Non-pigmented ciliary epithelial cell (primary cell): Measurements from ENCODE around the gene STAG1.
"Not testable (repeated sequence)": the region's sequence is repeated elsewhere in the genome, so short reads cannot be mapped to it uniquely, and the experiment has no call there.

Experiments
- DNase-seq: peaks from one replicate; pipeline ENCODE4 v3.0.0-alpha.2; 2010; ENCODE audit warnings: low read depth

STAG1 gene

DNA sequence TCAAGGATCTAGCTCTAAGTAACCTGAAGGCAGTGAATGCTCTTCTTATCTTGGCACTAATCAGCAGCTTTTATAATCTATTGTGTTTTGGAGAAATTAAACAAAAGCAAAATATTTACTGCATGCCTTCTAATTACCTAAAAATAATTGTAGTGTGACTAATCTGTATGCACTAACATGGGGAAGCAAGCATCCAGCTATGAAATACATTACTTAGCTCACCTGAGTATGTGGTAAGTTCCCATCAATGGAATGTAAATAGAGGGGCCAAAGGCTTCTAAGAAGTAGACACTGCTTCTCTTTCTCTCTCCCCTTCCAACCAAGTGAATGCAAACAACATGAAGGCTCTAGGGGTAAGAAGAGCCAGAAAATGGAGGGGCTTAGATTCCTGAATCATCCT, 165.6 kb downstream of the STAG1 start:
- DNase-seq = no peak

GRCh38 chr3:136584728-136585127, 167.4 kb downstream of the STAG1 start:
- DNase-seq = no peak

DNA sequence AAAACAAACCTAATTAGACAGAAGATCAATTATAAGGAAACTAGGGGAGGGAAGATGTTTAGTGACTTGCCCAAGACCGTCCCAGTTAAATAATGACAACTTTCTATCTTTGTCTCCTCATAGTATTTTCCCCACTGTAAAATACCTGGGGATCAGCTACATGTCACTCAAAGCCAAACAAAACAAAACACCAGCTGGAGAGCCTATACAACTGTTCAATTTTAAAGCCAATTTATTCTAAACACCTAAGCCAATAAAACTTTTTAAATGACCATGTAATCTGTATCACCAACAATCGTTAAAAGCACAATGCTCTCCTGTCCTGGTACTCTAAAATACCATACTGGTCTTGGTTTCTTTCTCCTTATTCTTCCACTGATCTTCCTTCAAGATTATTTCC, 168.4 kb downstream of the STAG1 start:
- DNase-seq = no peak

DNA sequence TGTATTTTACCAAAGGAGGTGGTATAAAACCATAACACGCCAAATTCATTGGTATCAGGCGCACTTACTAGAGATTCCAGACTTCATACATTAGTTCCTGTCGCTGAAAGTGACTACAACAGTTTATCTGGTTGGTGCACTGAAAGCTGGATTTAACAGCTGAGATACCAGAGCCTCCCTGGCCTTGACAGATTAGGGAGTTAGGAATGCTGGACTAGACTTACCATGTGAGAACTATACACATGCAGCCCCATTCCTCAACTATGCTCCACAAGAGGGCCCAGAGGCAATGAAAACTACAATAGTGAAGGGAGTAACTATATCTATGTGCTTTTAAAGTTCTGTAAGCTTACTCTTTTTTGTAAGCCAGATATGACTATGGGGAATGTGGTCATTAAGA, 174.4 kb downstream of the STAG1 start:
- no peak for DNase-seq

DNA sequence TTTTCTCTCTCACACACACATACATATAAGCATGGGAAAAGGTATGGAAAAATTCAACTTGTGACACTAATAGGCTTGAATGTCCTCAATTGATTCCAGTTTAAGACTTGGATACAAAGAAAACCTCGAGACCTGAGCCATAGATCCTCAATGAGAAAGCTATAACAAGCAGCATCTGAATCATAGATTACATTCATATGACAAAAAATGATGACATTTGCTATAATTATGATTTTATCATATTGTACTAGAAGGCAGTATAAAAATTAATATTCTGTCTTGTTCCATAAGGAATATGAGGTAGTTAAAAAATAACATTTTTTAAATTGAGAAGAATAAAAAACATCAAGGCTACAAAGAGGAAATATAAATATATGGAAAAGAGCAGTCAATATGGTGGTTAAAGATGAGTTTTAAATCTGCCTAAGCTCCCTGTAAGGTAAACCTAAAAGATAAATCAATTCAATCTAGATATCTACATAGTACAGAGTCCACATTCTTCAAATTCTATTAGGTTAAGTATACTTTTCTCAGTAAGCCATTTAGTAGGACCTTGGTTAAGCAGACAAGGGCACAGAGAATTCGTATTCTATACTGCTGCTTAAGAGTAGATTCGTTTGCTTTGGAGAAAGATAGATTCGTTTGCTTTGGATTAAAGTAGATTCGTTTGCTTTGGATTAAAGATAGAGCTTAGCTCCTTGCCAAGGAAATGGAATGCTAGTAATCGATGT, 175.7 kb downstream of the STAG1 start:
- DNase-seq = no peak

- DNase-seq = no peak
These were observed 184.5 kb downstream of the STAG1 start for GRCh38 chr3:136567599-136568188.

GRCh38 chr3:136564962-136565361, 187.2 kb downstream of the STAG1 start:
- not testable (repeated sequence) for DNase-seq

DNA sequence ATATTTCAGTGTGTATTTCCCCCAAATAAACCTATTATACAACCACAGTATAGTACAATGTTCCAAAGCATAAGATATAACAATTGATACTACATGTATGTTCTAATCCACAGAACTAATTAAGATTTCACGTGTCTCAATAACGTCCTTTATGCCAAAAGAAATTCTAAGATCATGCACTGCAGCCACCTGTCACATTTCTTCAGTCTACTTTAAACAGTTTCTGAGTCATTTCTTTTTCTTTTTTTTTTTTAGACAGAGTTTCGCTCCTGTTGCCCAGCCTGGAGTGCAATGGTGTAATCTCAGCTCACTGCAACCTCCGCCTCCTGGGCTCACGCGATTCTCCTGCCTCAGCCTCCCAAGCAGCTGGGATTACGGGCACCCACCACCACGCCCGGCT, 190.2 kb downstream of the STAG1 start:
- no peak for DNase-seq

GRCh38 chr3:136559896-136560295, 192.3 kb downstream of the STAG1 start:
- no peak for DNase-seq

DNA sequence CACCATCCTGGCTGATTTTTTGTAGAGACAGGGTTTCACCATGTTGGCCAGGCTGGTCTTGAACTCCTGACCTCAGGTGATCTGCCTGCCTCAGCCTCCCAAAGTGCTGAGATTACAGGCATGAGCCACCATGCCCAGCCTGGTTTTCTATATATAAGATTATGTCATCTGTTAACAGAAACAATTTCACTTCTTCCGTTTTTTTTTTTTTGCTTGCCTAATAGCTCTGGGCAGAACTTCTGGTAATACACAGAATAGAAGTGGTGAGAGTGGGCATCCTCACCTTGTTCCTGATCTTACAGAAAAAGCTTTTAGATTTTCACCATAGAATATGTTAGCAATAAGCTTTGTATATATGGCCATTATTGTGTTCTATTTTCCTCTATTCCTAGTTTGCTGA, 202.7 kb downstream of the STAG1 start:
- DNase-seq = not testable (repeated sequence)

DNA sequence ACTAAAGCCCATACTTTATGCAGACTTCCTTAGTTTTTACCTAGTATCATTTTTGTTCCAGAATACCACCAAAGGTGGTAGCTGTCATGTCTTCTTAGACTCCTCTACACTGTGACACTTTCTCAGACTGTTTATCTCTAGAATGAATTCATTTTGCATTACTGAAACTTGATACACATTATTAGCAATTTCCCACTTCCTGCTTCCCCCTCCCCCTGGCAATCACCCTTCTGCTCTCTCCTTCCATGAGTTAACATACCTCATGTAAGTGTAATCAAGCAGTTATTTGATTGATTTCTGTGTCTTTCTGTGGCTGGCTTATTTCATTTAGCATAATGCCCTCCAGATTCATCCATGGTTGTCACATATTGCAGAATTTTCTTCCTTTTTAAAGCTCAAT, 204.9 kb downstream of the STAG1 start:
- no peak for DNase-seq

- DNase-seq = no peak
These were observed 205.5 kb downstream of the STAG1 start for GRCh38 chr3:136546720-136547119.

DNA sequence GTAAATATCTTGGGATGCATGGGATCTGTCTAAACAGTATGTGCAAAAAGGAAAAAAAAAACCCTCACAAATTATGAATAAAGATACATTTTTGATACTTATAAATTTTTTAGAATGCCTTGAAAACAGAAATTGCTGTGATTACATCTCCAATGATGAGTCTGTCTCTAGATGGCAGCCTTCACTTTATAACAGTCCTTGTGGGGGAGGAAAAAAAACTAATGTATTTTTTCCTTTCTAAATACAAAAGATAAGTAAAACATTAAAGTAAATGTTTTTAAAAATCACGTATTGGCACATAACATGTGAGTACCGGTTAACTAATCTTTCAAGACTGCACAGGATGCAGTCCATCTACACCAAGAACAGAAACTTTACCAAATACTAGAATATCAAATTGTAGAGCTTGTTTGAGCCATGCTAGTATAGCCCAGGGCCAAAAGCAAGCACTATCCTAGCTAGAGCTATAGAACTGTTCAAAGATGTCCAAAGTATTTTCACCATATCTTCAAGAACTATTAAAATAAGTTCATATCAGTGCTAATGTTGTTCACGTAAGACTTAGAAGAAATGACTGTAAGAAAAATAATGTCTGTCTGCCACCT, 206.4 kb downstream of the STAG1 start:
- DNase-seq = no peak

GRCh38 chr3:136544532-136544931, 207.6 kb downstream of the STAG1 start:
- DNase-seq = no peak

- DNase-seq = no peak
These were observed 208.8 kb downstream of the STAG1 start for GRCh38 chr3:136543385-136543784.

- DNase-seq = no peak
These were observed 216.3 kb downstream of the STAG1 start for GRCh38 chr3:136535906-136536305.

- no peak for DNase-seq
These were observed 219.4 kb downstream of the STAG1 start for GRCh38 chr3:136532766-136533165.

DNA sequence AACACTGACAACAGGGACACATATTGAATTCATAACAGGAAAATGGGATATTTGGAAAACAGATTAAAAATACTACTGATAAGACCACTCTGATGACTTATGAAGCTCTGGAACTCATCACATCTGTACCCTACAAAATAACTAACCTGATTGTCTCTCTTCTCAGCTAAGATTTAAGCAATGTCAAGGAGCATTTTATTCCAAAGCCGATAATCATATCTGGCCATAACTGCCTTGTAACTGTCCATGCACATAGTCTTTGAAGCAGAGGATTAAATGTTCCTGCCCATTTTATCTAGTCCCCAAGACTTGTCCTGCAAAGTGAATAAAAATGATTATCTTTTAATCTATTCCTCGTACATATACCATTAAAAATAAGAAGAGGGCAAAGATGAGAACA, 234.1 kb downstream of the STAG1 start:
- no peak for DNase-seq

DNA sequence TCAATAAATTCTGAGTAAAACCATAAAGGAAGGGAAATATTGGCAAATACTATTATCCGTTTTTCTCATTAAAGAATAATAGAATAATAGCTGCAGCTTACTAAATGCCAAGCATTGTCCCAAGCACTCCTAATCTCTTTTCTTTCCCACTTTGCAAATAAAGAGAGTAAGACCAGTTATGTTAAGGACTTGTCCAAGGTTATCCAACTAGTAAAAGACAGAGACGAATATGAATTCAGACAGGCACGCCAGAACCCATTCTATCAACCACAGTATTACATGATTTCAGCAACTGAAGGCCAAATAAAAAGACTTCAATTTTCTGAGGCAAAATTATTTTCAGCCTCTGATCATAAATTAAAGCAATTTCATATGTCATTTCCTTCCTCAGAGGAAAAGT, 235.5 kb downstream of the STAG1 start:
- DNase-seq = no peak

DNA sequence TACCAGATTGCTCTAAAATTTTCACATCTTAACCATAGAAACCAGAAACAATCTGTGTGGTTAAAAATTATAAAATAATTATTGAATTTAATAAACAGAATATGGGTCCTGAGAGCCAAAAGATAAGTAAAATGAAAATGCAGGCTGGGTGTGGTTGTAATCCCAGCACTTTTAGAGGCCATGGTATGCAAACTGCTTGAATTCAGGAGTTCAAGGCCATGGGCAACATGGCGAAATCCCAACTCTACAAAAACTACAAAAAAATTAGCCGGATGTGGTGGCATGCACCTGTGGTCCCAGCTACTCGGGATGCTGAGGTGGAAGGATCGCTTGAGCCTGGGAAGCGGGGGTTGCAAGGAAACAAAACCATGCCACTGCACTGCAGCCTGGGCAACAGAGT, 236.1 kb downstream of the STAG1 start:
- no peak for DNase-seq

- DNase-seq = not testable (repeated sequence)
These were observed 237.6 kb downstream of the STAG1 start for GRCh38 chr3:136514533-136514932.

- DNase-seq = no peak
These were observed 238.8 kb downstream of the STAG1 start for GRCh38 chr3:136513367-136513766.

GRCh38 chr3:136512381-136512780, 239.8 kb downstream of the STAG1 start:
- DNase-seq = no peak

DNA sequence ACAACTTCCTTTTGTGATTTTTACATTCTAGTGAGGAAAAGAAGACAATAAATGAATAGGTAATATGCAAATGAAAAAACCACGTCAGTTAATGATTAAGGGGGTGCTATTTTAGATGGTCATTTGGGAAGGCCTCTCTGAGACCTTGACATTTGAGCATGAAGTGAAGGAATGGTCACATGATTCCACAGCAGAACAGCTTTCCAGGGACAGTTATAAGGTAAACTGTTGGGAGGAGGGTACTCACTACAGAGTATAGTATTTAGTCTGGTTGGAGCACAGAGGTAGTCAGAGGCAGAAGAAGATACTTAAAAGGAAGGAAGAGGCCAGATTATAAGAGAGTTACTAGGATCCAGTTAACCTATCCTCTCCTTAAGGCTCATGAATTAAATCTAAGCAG, 246.5 kb downstream of the STAG1 start:
- no peak for DNase-seq
